HCT116 (cell line): ENCODE measurements around the gene LRRC8B.

Experiments
- CEBPB ChIP-seq: IDR thresholded peaks from 2 replicates; pipeline ENCODE4 v1.6.1; 2012; ENCODE audit warnings: low read depth
- ELF1 ChIP-seq: IDR thresholded peaks from 2 replicates; pipeline ENCODE4 v1.6.1; 2012; ENCODE audit warnings: low read depth, borderline replicate concordance
- POLR2A ChIP-seq: IDR thresholded peaks from 2 replicates; pipeline ENCODE4 v1.7.0; 2011; ENCODE audit warnings: borderline replicate concordance; ENCODE audit not compliant: insufficient read depth, insufficient read length; ENCODE audit errors: extremely low read depth
- POLR2AphosphoS5 ChIP-seq: IDR thresholded peaks from 2 replicates; pipeline ENCODE4 v1.6.1; 2011; ENCODE audit warnings: mild to moderate bottlenecking, low read depth, low read length, moderate library complexity
- TF ChIP-seq, protein P1 (sequence below), 3 experiments: fragments of 200-600 bp in 1 of 3; sonication (generic) in 1 of 3; IDR thresholded peaks in 2 of 3; conservative IDR thresholded peaks in 1 of 3; 2 replicates each; pipeline ENCODE4 v1.5.1; 2012 to 2017; ENCODE audit warnings: low read depth in 2 of 3, low read length in 2 of 3, antibody characterized with exemption in 1 of 3, borderline replicate concordance in 1 of 3, control low read depth in 1 of 3, mild to moderate bottlenecking in 1 of 3, mixed read lengths in 1 of 3, mixed run types in 1 of 3, moderate library complexity in 1 of 3; ENCODE audit not compliant: insufficient read depth in 1 of 3
- TF ChIP-seq, protein P2 (sequence below): IDR thresholded peaks from 2 replicates; pipeline ENCODE4 v1.6.1; 2012

DNA sequence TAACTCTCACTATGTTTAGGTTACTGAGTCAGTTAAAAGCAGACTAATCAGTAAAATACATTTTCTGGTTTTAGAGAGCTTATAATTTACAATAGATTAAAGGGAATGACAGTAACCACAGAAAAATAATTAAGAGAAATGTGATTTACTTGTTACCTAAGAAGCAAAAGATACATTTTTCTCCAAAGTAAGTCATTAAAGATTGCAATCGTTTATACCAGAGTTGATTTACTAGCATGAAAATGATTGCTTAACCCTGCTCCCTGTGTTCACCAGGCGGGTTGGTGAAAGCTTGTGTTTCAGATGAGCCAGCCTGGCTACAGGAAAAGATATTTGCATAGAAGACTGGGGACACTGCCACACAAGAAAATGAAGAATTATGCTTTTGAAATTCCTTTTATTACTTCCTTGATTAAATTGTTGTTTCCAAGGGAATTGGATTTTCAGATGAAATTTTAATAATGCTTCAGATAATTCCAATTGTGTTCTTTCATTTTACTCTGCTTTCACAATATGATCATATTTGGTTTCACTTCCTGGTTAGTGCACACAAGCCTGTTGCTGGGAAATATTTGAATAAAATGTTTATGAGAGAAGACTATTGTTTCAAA lies 27.9 kb downstream of the LRRC8B start:
- no peak for TF ChIP-seq POLR2A
- TF ChIP-seq, protein P1, sequence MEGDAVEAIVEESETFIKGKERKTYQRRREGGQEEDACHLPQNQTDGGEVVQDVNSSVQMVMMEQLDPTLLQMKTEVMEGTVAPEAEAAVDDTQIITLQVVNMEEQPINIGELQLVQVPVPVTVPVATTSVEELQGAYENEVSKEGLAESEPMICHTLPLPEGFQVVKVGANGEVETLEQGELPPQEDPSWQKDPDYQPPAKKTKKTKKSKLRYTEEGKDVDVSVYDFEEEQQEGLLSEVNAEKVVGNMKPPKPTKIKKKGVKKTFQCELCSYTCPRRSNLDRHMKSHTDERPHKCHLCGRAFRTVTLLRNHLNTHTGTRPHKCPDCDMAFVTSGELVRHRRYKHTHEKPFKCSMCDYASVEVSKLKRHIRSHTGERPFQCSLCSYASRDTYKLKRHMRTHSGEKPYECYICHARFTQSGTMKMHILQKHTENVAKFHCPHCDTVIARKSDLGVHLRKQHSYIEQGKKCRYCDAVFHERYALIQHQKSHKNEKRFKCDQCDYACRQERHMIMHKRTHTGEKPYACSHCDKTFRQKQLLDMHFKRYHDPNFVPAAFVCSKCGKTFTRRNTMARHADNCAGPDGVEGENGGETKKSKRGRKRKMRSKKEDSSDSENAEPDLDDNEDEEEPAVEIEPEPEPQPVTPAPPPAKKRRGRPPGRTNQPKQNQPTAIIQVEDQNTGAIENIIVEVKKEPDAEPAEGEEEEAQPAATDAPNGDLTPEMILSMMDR (IDR thresholded peaks at IDR 0.05 in 2 of 3, conservative IDR thresholded peaks at IDR 0.05 in 1 of 3; ENCODE audit: borderline replicate concordance in 1 of 3, insufficient read depth in 1 of 3, low read depth in 2 of 3, low read length in 2 of 3), result no peak
- TF ChIP-seq CEBPB, result no peak
- no peak for TF ChIP-seq ELF1
- no peak for TF ChIP-seq POLR2AphosphoS5
- TF ChIP-seq, protein P2, sequence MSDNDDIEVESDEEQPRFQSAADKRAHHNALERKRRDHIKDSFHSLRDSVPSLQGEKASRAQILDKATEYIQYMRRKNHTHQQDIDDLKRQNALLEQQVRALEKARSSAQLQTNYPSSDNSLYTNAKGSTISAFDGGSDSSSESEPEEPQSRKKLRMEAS, result no peak
